ENCODE measurements around the gene POPDC2. TPM values are rescaled to one million over a fixed set of nuclear protein-coding genes. Genes with fewer than 3 reads are reported as not detected.

Gene POPDC2
- total and polyA plus RNA-seq, 2 of the 4 experiments (the other 2 are of a cell fraction) = under 0.01 to 0.29 TPM

DNA sequence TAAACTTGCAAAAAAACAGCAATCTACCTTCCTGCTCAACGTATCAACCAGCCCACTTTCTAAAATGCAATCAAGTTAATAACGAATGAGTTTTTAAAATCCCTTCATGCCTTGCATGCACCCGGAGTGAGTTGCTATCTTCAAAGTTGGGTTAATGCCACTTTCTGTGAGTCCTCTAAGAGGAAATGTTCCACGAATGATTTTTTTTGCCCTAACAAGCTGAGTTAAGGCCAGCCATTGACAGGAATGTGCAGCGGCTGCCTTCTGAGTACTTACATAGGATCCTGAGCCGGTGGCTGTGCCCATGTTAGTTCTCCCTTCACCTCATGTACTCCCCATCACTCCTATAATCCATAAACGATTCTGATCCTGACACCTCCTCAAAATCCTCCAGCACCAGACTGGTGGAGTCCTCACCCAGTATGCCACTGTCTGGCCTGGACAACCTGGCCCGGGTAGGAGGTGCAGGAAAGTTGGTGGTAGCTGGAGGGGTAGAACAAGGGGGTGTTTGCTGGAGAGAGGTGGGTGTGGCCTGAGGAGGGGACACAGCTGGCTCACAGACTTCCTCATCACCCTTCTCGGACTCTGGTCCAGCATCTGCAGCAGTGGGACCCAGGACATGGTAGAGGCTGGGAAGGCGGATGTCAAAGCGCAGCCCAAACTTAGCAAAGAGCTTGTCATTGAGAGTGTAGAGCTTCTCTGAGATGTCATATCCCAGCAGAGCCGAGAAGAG is 12.4 kb downstream of the POPDC2 start (continued):
- TF ChIP-seq USF2 (IDR thresholded peaks at IDR 0.05; ENCODE audit: low read depth, low read length) = no peak

DNA sequence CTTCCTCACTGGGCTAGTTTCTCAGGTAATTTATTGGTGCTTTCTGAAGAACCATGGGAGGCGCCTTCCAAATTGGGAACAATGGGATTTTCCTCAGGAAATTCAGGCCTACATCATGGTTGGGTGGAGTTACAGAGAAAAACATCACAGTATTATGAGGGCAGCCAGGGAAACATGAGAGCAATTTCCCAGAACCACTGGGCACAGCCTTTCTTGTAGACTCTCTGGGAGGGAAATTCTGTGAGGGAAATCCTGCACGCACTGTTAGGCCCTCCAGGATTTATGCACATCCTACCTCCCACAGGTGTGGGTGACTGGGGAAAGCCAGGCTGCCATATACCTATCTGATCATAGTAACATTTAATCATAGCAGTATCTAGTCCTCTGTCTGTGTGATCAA is 13.2 kb downstream of the POPDC2 start:
- Histone ChIP-seq H3K56ac (ENCODE audit: extremely low read depth, insufficient read depth, low read length) (no peak overlapping the region), H2BK120ac (ENCODE audit: low read depth, low read length) (no peak overlapping the region), H3K9me1 (ENCODE audit: insufficient read depth, low read length) (peaks cover 3% of the 10 kb centered on the region; the same call in 1 of the 2 replicates), H3K79me1 (ENCODE audit: low read depth in 1 of 2, low read length in 2 of 2) (no peaks in the 10 kb centered on the region), H3K27ac (ENCODE audit: insufficient read depth, low read length) (no peak overlapping the region), H4K5ac (ENCODE audit: low read depth, low read length) (no peak overlapping the region), H3K9ac (ENCODE audit: low read depth, low read length) (no peak overlapping the region), H4K20me1 (ENCODE audit: insufficient read depth, low read length) (no peaks in the 10 kb centered on the region), H3K4me3 (ENCODE audit: insufficient read depth, low read depth, low read length) (no peak overlapping the region), H2AK5ac (ENCODE audit: low read depth, low read length) (no peak overlapping the region), H3K4me2 (ENCODE audit: low read depth, low read length) (no peak overlapping the region), H3K4me1 (ENCODE audit: control insufficient read depth, insufficient read depth, low read length) (peaks cover 10% of the 10 kb centered on the region), H3K36me3 (ENCODE audit: control insufficient read depth, insufficient read depth, low read length) (no peaks in the 10 kb centered on the region), H3K9me3 (ENCODE audit: control insufficient read depth, insufficient read depth, low read length) (no peaks in the 10 kb centered on the region), H2BK20ac (ENCODE audit: low read depth, low read length) (no peak overlapping the region), H4K8ac (ENCODE audit: low read depth in 2 of 2, low read length in 2 of 2) (no peak overlapping the region), H3K23ac (ENCODE audit: low read depth, low read length) (no peak overlapping the region), H3K14ac (replicated peaks; ENCODE audit: low read depth, low read length) (no peak overlapping the region), H2AK9ac (replicated peaks; ENCODE audit: low read depth, low read length, poor library complexity) (no peak overlapping the region), H3K4ac (ENCODE audit: low read depth, low read length) (no peak overlapping the region), H3K27me3 (ENCODE audit: control insufficient read depth, insufficient read depth, low read length) (no peaks in the 10 kb centered on the region), H4K91ac (ENCODE audit: insufficient read depth, low read depth, low read length) (no peak overlapping the region), H3K18ac (ENCODE audit: low read depth, low read length) (no peak overlapping the region), H2BK15ac (ENCODE audit: low read depth, low read length) (no peak overlapping the region), H2AFZ (replicated peaks; ENCODE audit: low read length, poor library complexity) (no peak overlapping the region), H2BK5ac (ENCODE audit: low read depth, low read length, poor library complexity, severe bottlenecking) (no peak overlapping the region)
- ATAC-seq (ENCODE audit: low read depth) = no peak
- BruUV-seq (replicated peaks) = no TSS peak
- no peak for DNase-seq
- dilution Hi-C loops (cut with HindIII; ENCODE audit: low sequenced_read_pairs, unreplicated experiment) (no loop called here), intact Hi-C loops (cut with micrococcal nuclease) (no loop called here), in situ Hi-C loops (cut with MboI; ENCODE audit: low sequenced_read_pairs) (no loop called here)
- CTCF ChIA-PET = interaction anchor here (0.7 kb wide), 1 partner anchor 33 kb away, joined by 3 read pairs; no protein-coding TSS in a partner anchor
- WGBS, 2 experiments (ENCODE audit: extremely low coverage in 2 of 2, insufficient read length in 1 of 2) = no CpG with 5 or more reads among the region's 2 CpGs
- POLR2A ChIA-PET (ENCODE audit: unreplicated experiment) = no interaction called here
- TF ChIP-seq POLR2A (IDR thresholded peaks at IDR 0.05; ENCODE audit: low read depth, low read length) = no peak
- TF ChIP-seq FOS (IDR thresholded peaks at IDR 0.05; ENCODE audit: low read depth, low read length) = no peak
- no peak for TF ChIP-seq MAFK (IDR thresholded peaks at IDR 0.05; ENCODE audit: low read depth, low read length)
- no peak for TF ChIP-seq BHLHE40 (IDR thresholded peaks at IDR 0.05; ENCODE audit: low read depth, low read length)
- no peak for TF ChIP-seq MAZ (IDR thresholded peaks at IDR 0.05; ENCODE audit: borderline replicate concordance, low read depth, low read length)
- TF ChIP-seq, protein P1, sequence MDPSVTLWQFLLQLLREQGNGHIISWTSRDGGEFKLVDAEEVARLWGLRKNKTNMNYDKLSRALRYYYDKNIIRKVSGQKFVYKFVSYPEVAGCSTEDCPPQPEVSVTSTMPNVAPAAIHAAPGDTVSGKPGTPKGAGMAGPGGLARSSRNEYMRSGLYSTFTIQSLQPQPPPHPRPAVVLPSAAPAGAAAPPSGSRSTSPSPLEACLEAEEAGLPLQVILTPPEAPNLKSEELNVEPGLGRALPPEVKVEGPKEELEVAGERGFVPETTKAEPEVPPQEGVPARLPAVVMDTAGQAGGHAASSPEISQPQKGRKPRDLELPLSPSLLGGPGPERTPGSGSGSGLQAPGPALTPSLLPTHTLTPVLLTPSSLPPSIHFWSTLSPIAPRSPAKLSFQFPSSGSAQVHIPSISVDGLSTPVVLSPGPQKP (IDR thresholded peaks at IDR 0.05; ENCODE audit: borderline replicate concordance, low read depth, low read length) = no peak
- TF ChIP-seq CEBPB (IDR thresholded peaks at IDR 0.05; ENCODE audit: low read depth, low read length) = no peak
- TF ChIP-seq SMC3 (IDR thresholded peaks at IDR 0.05; ENCODE audit: low read depth, low read length) = no peak
- TF ChIP-seq CHD1 (IDR thresholded peaks at IDR 0.05; ENCODE audit: low read depth, low read length) = no peak
- TF ChIP-seq RCOR1 (IDR thresholded peaks at IDR 0.05; ENCODE audit: insufficient replicate concordance, low read length) = no peak
- TF ChIP-seq NFE2L2 (IDR thresholded peaks at IDR 0.05; ENCODE audit: low read depth, low read length) = no peak
- no peak for TF ChIP-seq RAD21 (IDR thresholded peaks at IDR 0.05; ENCODE audit: low read length)
- no peak for TF ChIP-seq MXI1 (IDR thresholded peaks at IDR 0.05; ENCODE audit: borderline replicate concordance, low read depth, low read length)
